HFF-Myc (cell line): Measurements from ENCODE around the gene OR10C1.
"Not testable (repeated sequence)": the region's sequence is repeated elsewhere in the genome, so short reads cannot be mapped to it uniquely, and the experiment has no call there.

Experiments used
- DNase-seq: peaks from one replicate; pipeline ENCODE4 v3.0.0-alpha.2; 2011; ENCODE audit warnings: low read depth; ENCODE audit errors: extremely low read depth
- H3K4me3 ChIP-seq: replicated peaks from 2 replicates; pipeline ENCODE4 v1.5.1; 2011; ENCODE audit warnings: low read depth, mild to moderate bottlenecking, control low read depth, low read length
- TF ChIP-seq, protein P1 (sequence below): IDR thresholded peaks from 2 replicates; pipeline ENCODE4 v1.5.1; 2012; ENCODE audit warnings: mild to moderate bottlenecking, low read depth, low read length, control low read depth; ENCODE audit errors: missing control alignments

Gene OR10C1

DNA sequence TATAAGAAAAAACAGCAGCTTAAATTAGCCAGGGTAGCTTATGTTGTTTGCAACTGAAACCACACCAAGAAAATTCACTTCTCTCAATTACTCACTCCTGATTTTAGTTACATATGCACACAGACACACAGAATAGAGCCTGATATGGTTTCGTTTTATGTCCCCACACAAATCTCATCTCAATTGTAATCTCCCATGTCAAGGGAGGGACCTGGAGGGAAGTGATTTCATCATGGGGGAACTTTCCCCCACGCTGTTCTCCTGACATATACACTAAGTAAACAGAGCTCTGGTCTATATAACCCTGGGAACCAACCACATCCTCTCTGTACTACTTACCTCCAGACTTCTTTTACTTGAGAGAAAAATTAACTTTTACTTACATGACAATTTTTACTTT lies 14.5 kb upstream of the OR10C1 start:
- TF ChIP-seq, protein P1, sequence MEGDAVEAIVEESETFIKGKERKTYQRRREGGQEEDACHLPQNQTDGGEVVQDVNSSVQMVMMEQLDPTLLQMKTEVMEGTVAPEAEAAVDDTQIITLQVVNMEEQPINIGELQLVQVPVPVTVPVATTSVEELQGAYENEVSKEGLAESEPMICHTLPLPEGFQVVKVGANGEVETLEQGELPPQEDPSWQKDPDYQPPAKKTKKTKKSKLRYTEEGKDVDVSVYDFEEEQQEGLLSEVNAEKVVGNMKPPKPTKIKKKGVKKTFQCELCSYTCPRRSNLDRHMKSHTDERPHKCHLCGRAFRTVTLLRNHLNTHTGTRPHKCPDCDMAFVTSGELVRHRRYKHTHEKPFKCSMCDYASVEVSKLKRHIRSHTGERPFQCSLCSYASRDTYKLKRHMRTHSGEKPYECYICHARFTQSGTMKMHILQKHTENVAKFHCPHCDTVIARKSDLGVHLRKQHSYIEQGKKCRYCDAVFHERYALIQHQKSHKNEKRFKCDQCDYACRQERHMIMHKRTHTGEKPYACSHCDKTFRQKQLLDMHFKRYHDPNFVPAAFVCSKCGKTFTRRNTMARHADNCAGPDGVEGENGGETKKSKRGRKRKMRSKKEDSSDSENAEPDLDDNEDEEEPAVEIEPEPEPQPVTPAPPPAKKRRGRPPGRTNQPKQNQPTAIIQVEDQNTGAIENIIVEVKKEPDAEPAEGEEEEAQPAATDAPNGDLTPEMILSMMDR = no peak

DNA sequence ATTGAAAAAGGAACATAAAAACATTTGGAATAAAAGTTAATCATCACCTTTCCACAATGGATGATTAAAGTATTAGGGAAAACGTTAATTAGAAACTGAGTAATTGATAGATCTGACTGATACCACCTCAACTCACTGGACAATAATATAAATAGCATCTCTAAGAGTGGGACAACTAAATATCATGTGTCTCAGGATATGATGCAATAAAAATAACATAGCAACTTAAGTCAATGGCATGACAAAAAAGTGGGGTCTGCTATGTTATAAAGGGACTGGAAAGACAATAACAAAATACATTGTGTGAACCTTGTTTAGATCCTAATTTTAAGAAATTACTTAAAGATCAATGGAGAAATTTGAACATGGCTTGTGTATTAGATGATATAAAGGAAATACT lies 14.0 kb upstream of the OR10C1 start:
- TF ChIP-seq, protein P1 = no peak
- DNase-seq = no peak
- H3K4me3 ChIP-seq = no peak overlapping the region

More for the DNA sequence above, 14.5 kb upstream of the OR10C1 start:
- no peak for DNase-seq
- no peak overlapping the region for H3K4me3 ChIP-seq

DNA sequence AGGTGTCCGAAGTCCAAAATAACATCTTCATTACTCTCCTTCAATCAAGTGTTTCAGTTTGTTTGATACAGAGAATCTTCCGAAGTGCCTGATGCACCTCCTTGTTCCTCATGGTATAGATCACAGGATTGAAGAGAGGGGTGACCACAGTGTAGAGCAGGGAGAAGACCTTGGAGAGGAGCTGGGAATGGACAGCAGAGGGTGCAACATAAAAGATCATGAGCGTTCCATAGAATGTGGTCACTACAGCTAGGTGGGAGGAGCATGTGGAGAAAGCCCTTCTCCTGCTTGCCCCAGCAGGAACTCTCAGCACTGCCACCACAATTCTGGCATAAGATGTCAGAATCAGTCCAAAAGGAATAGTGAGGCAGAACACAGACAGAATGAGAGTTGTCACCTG lies 12.5 kb upstream of the OR10C1 start:
- no peak for DNase-seq
- no peak overlapping the region for H3K4me3 ChIP-seq
- TF ChIP-seq, protein P1 = no peak

DNA sequence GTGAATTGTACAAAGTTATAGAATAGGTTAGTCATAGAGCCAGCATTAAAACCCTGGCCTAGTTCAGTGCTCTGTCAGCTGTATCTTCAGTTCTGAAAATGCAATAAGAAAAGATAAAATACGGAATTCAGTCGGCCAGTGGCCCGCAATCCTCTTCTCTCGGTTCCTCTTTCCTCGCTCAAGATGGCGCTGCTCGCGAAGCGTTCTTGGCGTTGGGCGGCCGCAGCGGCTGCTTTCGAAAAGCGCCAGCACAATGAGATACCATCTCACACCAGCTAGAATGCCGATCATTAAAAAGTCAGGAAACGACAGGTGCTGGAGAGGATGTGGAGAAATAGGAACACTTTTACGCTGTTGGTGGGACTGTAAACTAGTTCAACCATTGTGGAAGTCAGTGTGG lies 2.4 kb upstream of the OR10C1 start:
- not testable (repeated sequence) for DNase-seq, H3K4me3 ChIP-seq

DNA sequence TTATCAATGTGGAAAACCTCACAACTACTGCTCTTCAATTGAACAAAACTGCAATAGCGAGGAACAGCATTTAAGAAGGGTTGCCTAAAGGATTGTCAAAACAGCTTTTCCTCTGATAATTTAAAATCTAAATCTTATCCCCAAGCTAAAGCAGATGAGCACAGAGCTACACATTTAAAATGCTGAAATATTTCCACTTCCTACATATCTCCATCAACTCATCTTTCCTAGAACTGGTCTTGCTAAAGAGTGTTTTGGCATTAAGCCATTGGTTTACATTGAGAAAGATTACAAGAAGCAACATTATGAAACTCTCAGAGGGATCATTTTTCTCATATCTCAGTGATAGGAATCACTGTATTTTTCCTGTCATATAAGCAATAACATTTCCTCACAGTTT lies 3.6 kb downstream of the OR10C1 start:
- TF ChIP-seq, protein P1 = no peak
- H3K4me3 ChIP-seq = no peak overlapping the region
- no peak for DNase-seq

DNA sequence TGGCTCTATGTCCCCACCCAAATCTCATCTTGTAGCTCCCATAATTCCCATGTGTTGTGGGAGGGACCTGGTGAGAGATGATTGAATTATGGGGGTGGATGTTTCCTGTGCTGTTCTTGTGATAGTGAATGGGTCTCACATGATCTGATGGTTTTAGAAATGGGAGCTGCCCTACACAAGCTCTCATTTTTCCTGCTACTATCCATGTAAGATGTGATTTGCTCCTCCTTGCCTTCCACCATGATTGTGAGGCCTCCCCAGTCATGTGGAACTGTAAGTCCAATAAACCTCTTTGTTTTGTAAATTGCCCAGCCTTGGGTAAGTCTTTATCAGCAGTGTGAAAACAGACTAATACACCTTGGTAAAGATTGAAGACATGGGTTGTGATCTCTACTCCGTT lies 4.9 kb downstream of the OR10C1 start:
- not testable (repeated sequence) for DNase-seq, H3K4me3 ChIP-seq

DNA sequence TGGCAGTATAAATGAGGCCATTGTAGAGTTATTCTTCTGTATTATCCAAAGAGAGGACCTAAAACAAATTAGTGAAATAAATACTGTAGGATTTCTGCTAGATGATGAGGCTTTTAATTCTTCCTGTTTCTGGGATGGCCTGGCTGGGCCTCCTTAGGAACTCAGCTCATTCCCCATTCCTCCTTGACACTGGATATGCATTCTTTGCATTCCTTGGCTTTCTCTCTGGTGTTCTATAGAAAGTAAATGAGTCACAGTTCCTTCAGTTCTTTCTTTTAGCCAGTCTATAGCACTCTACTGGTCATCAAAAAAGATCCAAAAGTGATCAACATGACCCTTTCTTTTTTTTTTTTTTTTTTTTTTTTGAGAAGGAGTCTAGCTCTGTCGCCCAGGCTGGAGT lies 8.6 kb downstream of the OR10C1 start:
- no peak for DNase-seq
- no peak overlapping the region for H3K4me3 ChIP-seq
- TF ChIP-seq, protein P1 = no peak

DNA sequence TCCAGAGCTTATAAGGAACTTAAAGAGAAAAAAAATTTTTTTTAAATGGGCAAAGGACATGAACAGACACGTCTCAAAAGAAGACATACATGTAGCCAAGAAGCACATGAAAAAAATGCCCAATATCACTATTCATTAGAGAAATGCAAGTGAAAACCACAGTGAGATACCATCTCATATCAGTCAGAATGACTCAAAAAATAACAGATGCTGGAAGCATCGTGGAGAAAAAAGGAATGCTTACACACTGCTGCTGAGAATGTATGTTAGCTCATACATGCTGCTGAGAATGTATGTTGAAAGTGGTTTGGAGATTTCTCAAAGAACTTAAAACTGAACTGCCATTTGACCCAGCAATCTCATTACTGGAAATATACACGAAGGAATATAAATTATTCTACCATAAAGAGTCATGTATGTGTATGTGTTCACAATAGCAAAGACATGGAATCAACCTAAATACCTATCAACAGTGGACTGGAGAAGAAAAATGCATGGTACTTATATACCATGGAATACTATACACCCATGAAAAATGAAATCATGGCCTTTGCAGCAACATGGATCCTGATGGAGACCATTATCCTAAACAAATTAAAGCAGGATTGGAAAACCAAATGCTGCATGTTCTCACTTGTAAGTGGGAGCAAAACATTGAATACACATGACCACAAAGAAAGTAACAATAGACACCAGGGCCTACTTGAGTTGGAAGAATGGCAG lies 12.5 kb downstream of the OR10C1 start:
- DNase-seq = no peak
- TF ChIP-seq, protein P1 = no peak
- H3K4me3 ChIP-seq = no peak overlapping the region
